Smooth muscle cell (in vitro differentiated cells): ENCODE data around the gene MRGPRG. TPM values are rescaled to one million over a fixed set of nuclear protein-coding genes. Genes with fewer than 3 reads are reported as not detected.
"Not testable (repeated sequence)": the region's sequence is repeated elsewhere in the genome, so short reads cannot be mapped to it uniquely, and the experiment has no call there.

Experiments
- DNase-seq: peaks from one replicate; lab custom pipeline; 2025; ENCODE audit not compliant: unreplicated experiment; lab: John Stamatoyannopoulos, UW
- H2AFZ ChIP-seq: fragments of 200-600 bp; sonication (generic); 2 replicates; pipeline ENCODE4 v1.6.0; 2016; ENCODE audit warnings: antibody characterized with exemption, low read depth, mild to moderate bottlenecking
- H3F3A ChIP-seq: fragments of 200-600 bp; sonication (generic); 2 replicates; pipeline ENCODE4 v1.6.0; 2017; ENCODE audit warnings: antibody characterized with exemption, low read depth
- H3K27ac ChIP-seq: fragments of 200-600 bp; sonication (generic); 2 replicates; pipeline ENCODE4 v1.5.1; 2016; ENCODE audit warnings: low read depth, mild to moderate bottlenecking
- H3K27me3 ChIP-seq: fragments of 200-600 bp; sonication (generic); 2 replicates; pipeline ENCODE4 v1.6.1; 2016; ENCODE audit warnings: low read depth, mild to moderate bottlenecking
- H3K36me3 ChIP-seq: fragments of 200-600 bp; sonication (generic); 2 replicates; pipeline ENCODE4 v1.5.1; 2016; ENCODE audit warnings: low read depth
- H3K4me1 ChIP-seq: fragments of 200-600 bp; sonication (generic); 2 replicates; pipeline ENCODE4 v1.5.1; 2016; ENCODE audit warnings: low read depth
- H3K4me2 ChIP-seq: fragments of 200-600 bp; sonication (generic); 2 replicates; pipeline ENCODE4 v1.6.0; 2016; ENCODE audit warnings: mild to moderate bottlenecking
- H3K4me3 ChIP-seq: fragments of 200-600 bp; sonication (generic); 2 replicates; pipeline ENCODE4 v1.5.1; 2016; ENCODE audit warnings: mild to moderate bottlenecking
- H3K79me2 ChIP-seq: fragments of 200-600 bp; sonication (generic); 2 replicates; pipeline ENCODE4 v1.6.0; 2016; ENCODE audit warnings: low read depth, mild to moderate bottlenecking
- H3K9ac ChIP-seq: fragments of 200-600 bp; sonication (generic); 2 replicates; pipeline ENCODE4 v1.6.0; 2016; ENCODE audit warnings: low read depth
- H3K9me3 ChIP-seq: fragments of 200-600 bp; sonication (generic); replicated peaks from 2 replicates; pipeline ENCODE4 v1.5.1; 2016; ENCODE audit warnings: low read depth
- H4K20me1 ChIP-seq: fragments of 200-600 bp; sonication (generic); 2 replicates; pipeline ENCODE4 v1.6.0; 2016; ENCODE audit warnings: low read depth
- CTCF ChIP-seq: fragments of 200-600 bp; sonication (generic); IDR thresholded peaks from 2 replicates; pipeline ENCODE4 v1.5.1; 2017; ENCODE audit warnings: borderline replicate concordance, mild to moderate bottlenecking, antibody characterized with exemption; ENCODE audit not compliant: insufficient read depth, poor library complexity, severe bottlenecking
- WGBS: methylation state at CpG from one replicate; pipeline ENCODE4 v1.1.7; 2016; ENCODE audit warnings: low lambda C conversion rate; 5-methylcytosine and 5-hydroxymethylcytosine counted together
- polyA plus RNA-seq: library from polyadenylated mRNA; unstranded; fragments of >200 nt; fragmentation: Nextera tagmentation; extraction: Ambion mirVana; gene quantifications from 2 replicates; pipeline ENCODE4 v1.2.1, GENCODE V29; 2016
- total RNA-seq: library from RNA; depleted of rRNA; stranded (reverse); fragments of >200 nt; gene quantifications from 2 replicates; pipeline ENCODE4 v1.2.3, GENCODE V29; 2014

MRGPRG gene
- not detected in 2 replicates for total RNA-seq
- not detected in 2 replicates for polyA plus RNA-seq

GRCh38 chr11:3218483-3219280 lies at the start of gene MRGPRG:
Gene MRGPRG, minus strand, starts transcription at chr11:3218813. Its CDS starts 0 bp downstream, at chr11:3218813.
- H3K27ac ChIP-seq: no peak within 1 kb of the TSS
- no peak within 1 kb of the TSS for H2AFZ ChIP-seq
- no peak for DNase-seq

GRCh38 chr11:3262548-3262947 lies 43.9 kb upstream of the MRGPRG start:
- not testable (repeated sequence) for H3K9ac ChIP-seq, H3F3A ChIP-seq, H3K4me3 ChIP-seq, H3K36me3 ChIP-seq, H4K20me1 ChIP-seq, H2AFZ ChIP-seq, H3K4me2 ChIP-seq, H3K4me1 ChIP-seq, H3K27me3 ChIP-seq, H3K9me3 ChIP-seq, DNase-seq, H3K79me2 ChIP-seq, H3K27ac ChIP-seq
- WGBS: 88% methylated on average over 3 of the region's 7 CpGs

More at GRCh38 chr11:3218483-3219280, at the start of gene MRGPRG:
- H3K4me1 ChIP-seq: no peaks in the 10 kb centered on the region
- H3K36me3 ChIP-seq: no peaks in the 10 kb centered on the region
- peaks cover 3% of the 10 kb centered on the region for H3K27me3 ChIP-seq
- H3K4me2 ChIP-seq: no peak within 1 kb of the TSS
- H4K20me1 ChIP-seq: no peaks in the 10 kb centered on the region
- H3F3A ChIP-seq: no peaks in the 10 kb centered on the region
- no peaks in the 10 kb centered on the region for H3K79me2 ChIP-seq
- no peak within 1 kb of the TSS for H3K4me3 ChIP-seq
- no peaks in the 10 kb centered on the region for H3K9me3 ChIP-seq
- no peak for TF ChIP-seq CTCF
- 91% methylated on average over 35 of the region's 35 CpGs for WGBS
- H3K9ac ChIP-seq: no peak within 1 kb of the TSS

GRCh38 chr11:3261831-3262230 lies 43.2 kb upstream of the MRGPRG start:
- H2AFZ ChIP-seq, H3K27ac ChIP-seq, H3K4me3 ChIP-seq, H3K36me3 ChIP-seq, H3K27me3 ChIP-seq, DNase-seq, H3K79me2 ChIP-seq, H3K4me2 ChIP-seq, H4K20me1 ChIP-seq, H3K4me1 ChIP-seq, H3K9me3 ChIP-seq, H3K9ac ChIP-seq, H3F3A ChIP-seq: not testable (repeated sequence)
- WGBS: 84% methylated on average over 4 of the region's 8 CpGs

- H3K27ac ChIP-seq, H3K27me3 ChIP-seq, H3K4me1 ChIP-seq, H3K4me2 ChIP-seq, H3K79me2 ChIP-seq, H3K36me3 ChIP-seq, DNase-seq, H3K9ac ChIP-seq, H2AFZ ChIP-seq, H4K20me1 ChIP-seq, H3K4me3 ChIP-seq, H3F3A ChIP-seq, H3K9me3 ChIP-seq: not testable (repeated sequence)
- 95% methylated on average over 1 of the region's 1 CpG for WGBS
Observed at GRCh38 chr11:3257509-3257908, 38.9 kb upstream of the MRGPRG start.

- not testable (repeated sequence) for H3K4me1 ChIP-seq, H3K9ac ChIP-seq, H3K36me3 ChIP-seq, H3K4me2 ChIP-seq, H3K27me3 ChIP-seq, H3K4me3 ChIP-seq, DNase-seq, H3K79me2 ChIP-seq, H2AFZ ChIP-seq, H4K20me1 ChIP-seq, H3K9me3 ChIP-seq, H3F3A ChIP-seq, H3K27ac ChIP-seq
- WGBS: 86% methylated on average over 6 of the region's 12 CpGs
Observed at GRCh38 chr11:3255241-3255640, 36.6 kb upstream of the MRGPRG start.

- H3K4me2 ChIP-seq, H2AFZ ChIP-seq, H3F3A ChIP-seq, H3K36me3 ChIP-seq, H4K20me1 ChIP-seq, H3K79me2 ChIP-seq, H3K9ac ChIP-seq, DNase-seq, H3K27me3 ChIP-seq, H3K9me3 ChIP-seq, H3K4me1 ChIP-seq, H3K4me3 ChIP-seq, H3K27ac ChIP-seq: not testable (repeated sequence)
- WGBS: no CpG with 5 or more reads among the region's 14 CpGs
Observed at GRCh38 chr11:3254773-3255172, 36.2 kb upstream of the MRGPRG start.
